ENCODE measurements around the gene FSTL3.
"Not testable (repeated sequence)": the region's sequence is repeated elsewhere in the genome, so short reads cannot be mapped to it uniquely, and the experiment has no call there.

FSTL3 gene

GRCh38 chr19:662962-663681 lies 13.1 kb upstream of the FSTL3 start, which contains the start of gene RNF126:
RNF126 (minus strand) TSS chr19:663214; CDS start chr19:663121, 93 bp downstream.
- no peak for TF ChIP-seq CTCF (IDR thresholded peaks at IDR 0.05; ENCODE audit: control insufficient read depth, extremely low read depth, insufficient read depth)
- peak within 1 kb of the TSS; percentile 94 for H3K4me3 ChIP-seq (ENCODE audit: low read depth, low read length)
- DNase-seq (ENCODE audit: low read depth): peak; percentile 59

- no peak for DNase-seq (ENCODE audit: low read depth)
- H3K4me3 ChIP-seq (ENCODE audit: low read depth, low read length): peak overlapping the region; percentile 70
- no peak for TF ChIP-seq CTCF (IDR thresholded peaks at IDR 0.05; ENCODE audit: control insufficient read depth, extremely low read depth, insufficient read depth)
Observed at GRCh38 chr19:663682-664117, 12.5 kb upstream of the FSTL3 start.

GRCh38 chr19:664913-665443 lies 11.2 kb upstream of the FSTL3 start:
- no peak overlapping the region for H3K4me3 ChIP-seq (ENCODE audit: low read depth, low read length)
- DNase-seq (ENCODE audit: low read depth): no peak
- TF ChIP-seq CTCF (IDR thresholded peaks at IDR 0.05; ENCODE audit: control insufficient read depth, extremely low read depth, insufficient read depth): peak; percentile 89

GRCh38 chr19:666985-667573 lies 9.1 kb upstream of the FSTL3 start:
- not testable (repeated sequence) for DNase-seq (ENCODE audit: low read depth); H3K4me3 ChIP-seq (ENCODE audit: low read depth, low read length)

- not testable (repeated sequence) for H3K4me3 ChIP-seq (ENCODE audit: low read depth, low read length); DNase-seq (ENCODE audit: low read depth)
Observed at GRCh38 chr19:668675-669434, 7.3 kb upstream of the FSTL3 start.

GRCh38 chr19:670609-671075 lies 5.5 kb upstream of the FSTL3 start:
- DNase-seq (ENCODE audit: low read depth): no peak
- no peak overlapping the region for H3K4me3 ChIP-seq (ENCODE audit: low read depth, low read length)
- no peak for TF ChIP-seq CTCF (IDR thresholded peaks at IDR 0.05; ENCODE audit: control insufficient read depth, extremely low read depth, insufficient read depth)

GRCh38 chr19:674282-675151 lies 1.7 kb upstream of the FSTL3 start:
- no peak overlapping the region for H3K4me3 ChIP-seq (ENCODE audit: low read depth, low read length)
- DNase-seq (ENCODE audit: low read depth): no peak
- no peak for TF ChIP-seq CTCF (IDR thresholded peaks at IDR 0.05; ENCODE audit: control insufficient read depth, extremely low read depth, insufficient read depth)

Data from LNCaP clone FGC (cell line).